Adrenal gland (tissue), 12 donors: ENCODE data around the gene COL15A1. TPM values are rescaled to one million over a fixed set of nuclear protein-coding genes. Genes with fewer than 3 reads are reported as not detected.

Source experiments
- DNase-seq, 7 donors: peaks; one replicate each; pipeline ENCODE4 v3.0.0-alpha.2; 2019 to 2020
- H3K27ac ChIP-seq, 5 donors: fragments of 200-600 bp; sonication (generic) in 4 of 5; 1 replicate in 3 of 5; 2 replicates in 2 of 5; pipeline versions ENCODE4 v1.5.1 to v1.8.0; 2016 to 2020; ENCODE audit warnings: mild to moderate bottlenecking in 1 of 5
- H3K27me3 ChIP-seq: fragments of 200-600 bp; 2 replicates; pipeline ENCODE4 v1.8.0; 2021
- H3K36me3 ChIP-seq, 2 donors: fragments of 200-600 bp; replicated peaks in 1 of 2; 1 replicate in 1 of 2; 2 replicates in 1 of 2; pipeline versions ENCODE4 v1.5.1 to v1.8.0; 2018 to 2022
- H3K4me1 ChIP-seq, 2 donors: fragments of 200-600 bp; replicated peaks in 1 of 2; 1 replicate in 1 of 2; 2 replicates in 1 of 2; pipeline versions ENCODE4 v1.5.1 to v1.8.0; 2018 to 2021
- H3K4me3 ChIP-seq, 4 donors: fragments of 200-600 bp; sonication (generic) in 3 of 4; one replicate each; pipeline ENCODE4 v1.5.1; 2016 to 2018
- H3K9me3 ChIP-seq, 3 donors: fragments of 200-600 bp; sonication (generic) in 1 of 3; replicated peaks in 1 of 3; 1 replicate in 2 of 3; 2 replicates in 1 of 3; pipeline versions ENCODE4 v1.5.1 to v1.8.0; 2016 to 2021
- CTCF ChIP-seq, 6 experiments: fragments of 450-650 bp in 4 of 6; fragments of 200-600 bp in 2 of 6; sonication (generic) in 1 of 6; IDR thresholded peaks; 1 replicate in 5 of 6; 2 replicates in 1 of 6; pipeline versions ENCODE4 v1.5.1 to v1.8.0; 2016 to 2021; ENCODE audit warnings: antibody characterized with exemption in 6 of 6, mild to moderate bottlenecking in 2 of 6, moderate library complexity in 1 of 6
- POLR2A ChIP-seq, 2 donors: fragments of 450-650 bp; IDR thresholded peaks; one replicate each; pipeline ENCODE4 v1.6.1; 2017; ENCODE audit warnings: antibody characterized with exemption in 2 of 2, mild to moderate bottlenecking in 2 of 2, moderate library complexity in 1 of 2
- WGBS, 4 donors: extraction: QIAGEN DNeasy Blood & Tissue Kit in 2 of 4; methylation state at CpG; one replicate each; pipeline versions ENCODE4 v1.1.5 to v1.1.7; 2013 to 2017; 5-methylcytosine and 5-hydroxymethylcytosine counted together
- intact Hi-C, 2 donors: fragments of 100-400 bp; cut with DNase I; formaldehyde crosslinking; loops; one replicate each; pipeline versions ENCODE4 v1.14.1 to v1.15.0; 2022 to 2023
- polyA plus RNA-seq, 3 donors: library from polyadenylated mRNA; stranded (reverse); fragments of 200-250 nt in 2 of 3; fragments of 350-450 nt in 1 of 3; fragmentation: Illumina TruSeq in 1 of 3; extraction: RNeasy Lipid Tissue Mini Kit (QIAGEN cat#74804) in 1 of 3; gene quantifications; one replicate each; pipeline ENCODE4 v1.2.3, GENCODE V29; 2013 to 2014
- total RNA-seq, 9 donors: library from RNA; depleted of rRNA in 4 of 9; stranded (reverse); fragments of >200 nt in 4 of 9; fragments of 120-200 nt in 1 of 9; fragmentation: NEBNext Ultra II Directional in 1 of 9; extraction: Animal tissue kit (Norgen Biotek cat#: 25700) in 1 of 9; gene quantifications; one replicate each; pipeline versions ENCODE4 v1.1.0 to v1.2.4, GENCODE V29; 2013 to 2023
- donor health status: healthy with polysubstance abuse.
- donor health status: Bipolar disorder and iron deficiency.
- donor health status: DM: yes; HTN: yes; CAD: no.
- donor health status: DM: no; HTN: no; CAD: no.
- donor health status: DM: no; HTN: no; CAD: no.
- donor health status: DM: yes; HTN: yes; CAD: no.

The COL15A1 gene
- total and polyA plus RNA-seq, 12 donors = 34.8 to 320 (median 101) TPM

DNA sequence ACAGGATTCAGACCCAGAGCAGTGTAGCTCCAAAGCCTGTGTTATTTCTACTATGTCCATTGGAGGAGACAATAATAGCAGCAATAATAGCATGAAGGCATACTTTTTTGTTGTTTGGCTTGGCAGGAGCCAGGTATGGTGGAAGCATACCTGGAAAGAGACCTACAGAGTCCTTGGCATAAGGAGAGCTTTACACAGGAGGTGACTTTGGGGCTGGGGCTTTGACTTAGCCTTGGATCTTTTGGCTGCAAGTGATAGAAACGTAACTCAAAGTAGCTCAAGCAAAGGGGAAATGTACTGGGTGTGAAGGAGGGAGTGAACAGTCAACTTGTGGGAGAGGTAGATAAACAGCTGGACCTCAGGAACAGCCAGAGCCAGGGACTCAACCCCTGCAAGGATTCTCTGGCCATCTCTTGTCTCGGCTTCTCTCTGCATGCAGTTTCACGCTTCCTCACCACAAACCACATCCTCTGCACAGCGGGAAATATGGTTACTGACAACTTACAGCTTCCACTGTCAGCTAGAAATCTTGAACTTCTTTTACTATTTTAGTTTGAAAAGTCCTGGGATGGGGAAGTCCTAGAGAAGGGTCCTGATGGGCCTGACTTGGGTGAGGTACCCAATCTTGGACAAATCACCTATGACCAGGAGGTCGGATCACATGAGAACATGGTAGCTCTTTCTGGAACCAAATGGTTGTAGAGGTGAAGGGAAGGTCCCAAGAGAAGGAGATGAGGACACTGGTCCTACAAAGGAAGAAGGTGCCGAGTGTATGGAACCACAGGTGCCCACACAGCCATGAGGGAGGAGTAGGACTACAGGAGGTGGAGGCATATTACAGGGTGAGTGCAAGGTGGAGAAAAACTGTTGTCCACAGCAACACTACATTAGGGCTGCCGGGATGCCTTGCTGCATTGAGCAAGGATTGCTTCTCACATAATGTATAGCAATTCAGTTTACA lies 114.2 kb downstream of the COL15A1 start:
- no peak overlapping the region for H3K4me3 ChIP-seq
- 73 to 83% (median 79%) methylated on average over 7 of the region's 7 CpGs for WGBS, 4 donors
- intact Hi-C loops = no loop called here
- peak overlapping the region in 4 of 5 donors; percentile 26 to 79 (median 48) for H3K27ac ChIP-seq
- H3K36me3 ChIP-seq = peaks cover 0 to 19% of the 10 kb centered on the region in 2 donors
- no peaks in the 10 kb centered on the region for H3K27me3 ChIP-seq
- no peaks in the 10 kb centered on the region for H3K9me3 ChIP-seq
- peak in 4 of 7 donors; percentile 6 to 63 (median 44) for DNase-seq
- H3K4me1 ChIP-seq = peaks cover 0 to 30% of the 10 kb centered on the region in 2 donors
- TF ChIP-seq CTCF (IDR thresholded peaks at IDR 0.05) = no peak
- TF ChIP-seq POLR2A (IDR thresholded peaks at IDR 0.05) = no peak

- peaks cover 0 to 32% of the 10 kb centered on the region in 2 donors for H3K36me3 ChIP-seq
- intact Hi-C loops = no loop called here
- 59 to 70% (median 69%) methylated on average over 8 of the region's 8 CpGs for WGBS, 4 donors
- no peak for TF ChIP-seq CTCF (IDR thresholded peaks at IDR 0.05)
- peak in 1 of 2 donors; percentile 20 for TF ChIP-seq POLR2A (IDR thresholded peaks at IDR 0.05)
- H3K4me1 ChIP-seq = peaks cover 0 to 30% of the 10 kb centered on the region in 2 donors
- H3K27me3 ChIP-seq = no peaks in the 10 kb centered on the region
- H3K9me3 ChIP-seq = no peaks in the 10 kb centered on the region
- H3K4me3 ChIP-seq = no peak overlapping the region
- peak in 5 of 7 donors; percentile 47 to 74 (median 64) for DNase-seq
- peak overlapping the region in 4 of 5 donors; percentile 26 to 79 (median 48) for H3K27ac ChIP-seq
Observed at GRCh38 chr9:99058964-99059921, 115.5 kb downstream of the COL15A1 start.

DNA sequence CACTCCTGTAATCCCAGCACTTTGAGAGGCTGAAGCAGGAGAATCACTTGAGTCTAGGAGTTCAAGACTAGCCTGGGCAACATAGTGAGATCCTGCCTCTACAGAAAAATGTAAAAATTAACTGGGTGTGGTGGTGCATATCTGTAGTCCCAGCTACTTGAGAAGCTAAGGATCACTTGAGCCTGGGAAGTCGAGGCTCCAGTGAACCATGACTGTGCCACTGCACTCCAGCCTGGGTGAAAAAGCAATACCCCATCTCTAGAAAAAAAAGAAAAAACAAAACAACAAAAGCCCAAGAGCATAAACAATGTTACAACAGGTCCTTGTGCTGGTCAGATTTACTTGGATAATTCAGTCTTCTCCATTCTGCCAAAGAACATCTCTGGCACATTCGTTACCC lies 116.9 kb downstream of the COL15A1 start:
- TF ChIP-seq POLR2A (IDR thresholded peaks at IDR 0.05) (no peak), CTCF (IDR thresholded peaks at IDR 0.05) (no peak)
- intact Hi-C loops = no loop called here
- DNase-seq = no peak
- WGBS, 4 donors = 86 to 98% (median 92%) methylated on average over 2 of the region's 2 CpGs
- H3K36me3 ChIP-seq = peaks cover 0 to 35% of the 10 kb centered on the region in 2 donors
- H3K4me1 ChIP-seq = peaks cover 0 to 26% of the 10 kb centered on the region in 2 donors
- H3K27ac ChIP-seq = no peak overlapping the region
- no peak overlapping the region for H3K4me3 ChIP-seq
- H3K27me3 ChIP-seq = no peaks in the 10 kb centered on the region
- no peaks in the 10 kb centered on the region for H3K9me3 ChIP-seq

- H3K36me3 ChIP-seq = peaks cover 0 to 49% of the 10 kb centered on the region in 2 donors
Observed at GRCh38 chr9:99062549-99062948, 118.8 kb downstream of the COL15A1 start.

More at GRCh38 chr9:99062549-99062948, 118.8 kb downstream of the COL15A1 start:
- Histone ChIP-seq H3K4me3 (no peak overlapping the region), H3K27me3 (no peaks in the 10 kb centered on the region), H3K9me3 (no peaks in the 10 kb centered on the region), H3K27ac (no peak overlapping the region), H3K4me1 (peaks cover 0 to 26% of the 10 kb centered on the region in 2 donors)
- intact Hi-C loops = no loop called here
- 93 to 100% (median 96%) methylated on average over 1 of the region's 1 CpG for WGBS, 4 donors
- no peak for TF ChIP-seq CTCF (IDR thresholded peaks at IDR 0.05)
- no peak for TF ChIP-seq POLR2A (IDR thresholded peaks at IDR 0.05)
- DNase-seq = no peak
